ENCODE data around the gene TMEM25.

Gene TMEM25

GRCh38 chr11:118491041-118491440 is 40.0 kb upstream of the TMEM25 start:
- H3K27me3 ChIP-seq (ENCODE audit: insufficient read depth, poor library complexity, severe bottlenecking): no peaks in the 10 kb centered on the region
- no peak overlapping the region for H3K27ac ChIP-seq (ENCODE audit: poor library complexity, severe bottlenecking)
- no peaks in the 10 kb centered on the region for H3K9me3 ChIP-seq (ENCODE audit: severe bottlenecking)
- H3K4me3 ChIP-seq (ENCODE audit: severe bottlenecking): no peak overlapping the region
- TF ChIP-seq CTCF (IDR thresholded peaks at IDR 0.05; ENCODE audit: poor library complexity, severe bottlenecking): no peak
- DNase-seq (ENCODE audit: low spot score) (no peak), ATAC-seq (ENCODE audit: low read depth) (no peak)
- no peaks in the 10 kb centered on the region for H3K4me1 ChIP-seq (ENCODE audit: insufficient read depth, poor library complexity, severe bottlenecking)
- peaks cover 93% of the 10 kb centered on the region for H3K36me3 ChIP-seq (ENCODE audit: low read depth)

- Histone ChIP-seq H3K27ac (ENCODE audit: poor library complexity, severe bottlenecking) (no peak overlapping the region), H3K27me3 (ENCODE audit: insufficient read depth, poor library complexity, severe bottlenecking) (no peaks in the 10 kb centered on the region), H3K9me3 (ENCODE audit: severe bottlenecking) (no peaks in the 10 kb centered on the region), H3K4me3 (ENCODE audit: severe bottlenecking) (no peak overlapping the region), H3K4me1 (ENCODE audit: insufficient read depth, poor library complexity, severe bottlenecking) (no peaks in the 10 kb centered on the region), H3K36me3 (ENCODE audit: low read depth) (peaks cover 99% of the 10 kb centered on the region)
- TF ChIP-seq CTCF (IDR thresholded peaks at IDR 0.05; ENCODE audit: poor library complexity, severe bottlenecking): no peak
- DNase-seq (ENCODE audit: low spot score) (no peak), ATAC-seq (ENCODE audit: low read depth) (no peak)
Measured at GRCh38 chr11:118497831-118498230, 33.2 kb upstream of the TMEM25 start.

GRCh38 chr11:118503216-118503615 is 27.8 kb upstream of the TMEM25 start:
- H3K4me3 ChIP-seq (ENCODE audit: severe bottlenecking): no peak overlapping the region
- no peaks in the 10 kb centered on the region for H3K27me3 ChIP-seq (ENCODE audit: insufficient read depth, poor library complexity, severe bottlenecking)
- DNase-seq (ENCODE audit: low spot score) (no peak), ATAC-seq (ENCODE audit: low read depth) (no peak)
- no peak overlapping the region for H3K27ac ChIP-seq (ENCODE audit: poor library complexity, severe bottlenecking)
- no peaks in the 10 kb centered on the region for H3K9me3 ChIP-seq (ENCODE audit: severe bottlenecking)
- TF ChIP-seq CTCF (IDR thresholded peaks at IDR 0.05; ENCODE audit: poor library complexity, severe bottlenecking): no peak
- H3K4me1 ChIP-seq (ENCODE audit: insufficient read depth, poor library complexity, severe bottlenecking): no peaks in the 10 kb centered on the region
- H3K36me3 ChIP-seq (ENCODE audit: low read depth): peaks cover 98% of the 10 kb centered on the region

GRCh38 chr11:118511601-118512000 is 19.4 kb upstream of the TMEM25 start:
- TF ChIP-seq CTCF (IDR thresholded peaks at IDR 0.05; ENCODE audit: poor library complexity, severe bottlenecking): no peak
- H3K27me3 ChIP-seq (ENCODE audit: insufficient read depth, poor library complexity, severe bottlenecking): no peaks in the 10 kb centered on the region
- no peaks in the 10 kb centered on the region for H3K9me3 ChIP-seq (ENCODE audit: severe bottlenecking)
- ATAC-seq (ENCODE audit: low read depth) (no peak), DNase-seq (ENCODE audit: low spot score) (no peak)
- no peak overlapping the region for H3K27ac ChIP-seq (ENCODE audit: poor library complexity, severe bottlenecking)
- H3K4me3 ChIP-seq (ENCODE audit: severe bottlenecking): no peak overlapping the region
- no peaks in the 10 kb centered on the region for H3K4me1 ChIP-seq (ENCODE audit: insufficient read depth, poor library complexity, severe bottlenecking)
- H3K36me3 ChIP-seq (ENCODE audit: low read depth): peaks cover 90% of the 10 kb centered on the region

- DNase-seq (ENCODE audit: low spot score) (no peak), ATAC-seq (ENCODE audit: low read depth) (no peak)
- Histone ChIP-seq H3K9me3 (ENCODE audit: severe bottlenecking) (no peaks in the 10 kb centered on the region), H3K4me3 (ENCODE audit: severe bottlenecking) (no peak overlapping the region), H3K27me3 (ENCODE audit: insufficient read depth, poor library complexity, severe bottlenecking) (no peaks in the 10 kb centered on the region), H3K27ac (ENCODE audit: poor library complexity, severe bottlenecking) (no peak overlapping the region), H3K4me1 (ENCODE audit: insufficient read depth, poor library complexity, severe bottlenecking) (no peaks in the 10 kb centered on the region), H3K36me3 (ENCODE audit: low read depth) (peaks cover 85% of the 10 kb centered on the region)
- TF ChIP-seq CTCF (IDR thresholded peaks at IDR 0.05; ENCODE audit: poor library complexity, severe bottlenecking): no peak
Measured at GRCh38 chr11:118514103-118514502, 16.9 kb upstream of the TMEM25 start.
